Activated gamma-delta T cell treated with Interleukin-2 at 50 U/mL for 16 hours (primary cell): ENCODE measurements around the gene FRAS1.

ENCODE experiments used
- DNase-seq: peaks from one replicate; pipeline ENCODE4 v3.0.0-alpha.2; 2020

The FRAS1 gene

DNA sequence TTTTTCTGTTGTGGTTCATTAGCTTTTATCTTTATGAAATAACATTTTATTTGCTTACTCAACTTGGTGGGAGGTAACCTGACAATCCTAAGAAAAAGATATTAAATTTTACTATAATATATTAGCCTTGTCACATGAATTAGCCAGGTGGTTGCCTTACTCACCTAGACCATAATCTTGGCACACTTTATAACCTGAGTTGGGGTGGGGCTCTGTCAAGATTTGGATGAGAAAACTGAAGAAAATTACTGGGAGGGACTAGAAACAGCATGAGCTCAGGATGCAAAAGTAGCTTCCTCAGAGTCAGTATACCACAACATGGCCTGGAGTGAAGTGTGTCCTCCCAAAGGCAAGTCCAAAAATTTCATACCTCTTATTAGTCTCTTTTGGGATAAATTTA, 329.6 kb downstream of the FRAS1 start:
- no peak for DNase-seq

- no peak for DNase-seq
Measured at GRCh38 chr4:78395642-78396041, 338.5 kb downstream of the FRAS1 start.

GRCh38 chr4:78396613-78397291, 339.6 kb downstream of the FRAS1 start:
- no peak for DNase-seq

- DNase-seq: no peak
Measured at GRCh38 chr4:78397292-78397630, 340.1 kb downstream of the FRAS1 start.

DNA sequence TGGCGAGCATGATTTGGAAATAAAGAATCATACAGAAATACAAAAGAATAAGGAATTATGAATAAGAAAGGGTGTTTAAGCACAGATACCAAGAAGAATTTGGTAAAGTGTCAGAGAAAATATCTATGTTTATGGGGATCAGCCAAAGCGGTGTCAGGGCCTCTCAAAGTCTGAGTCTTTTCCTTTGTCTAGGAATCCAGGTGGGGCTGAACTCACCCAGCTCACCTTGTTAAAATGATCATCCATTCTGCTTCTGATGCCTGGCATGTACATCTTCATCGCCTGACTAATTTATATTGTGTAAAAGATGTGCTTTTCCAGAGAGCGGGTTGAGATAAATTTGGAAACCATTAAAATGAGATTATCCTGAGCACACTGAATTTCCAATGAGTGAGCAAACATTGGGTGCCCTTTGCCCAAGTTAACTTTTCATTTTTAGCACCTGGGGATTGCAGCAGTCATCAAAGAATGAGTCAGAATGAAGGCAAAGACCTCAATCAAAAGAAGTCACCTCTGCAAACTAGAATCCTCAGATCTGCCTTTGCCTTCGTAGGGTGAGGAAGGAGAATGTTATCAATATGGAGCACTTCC, 352.6 kb downstream of the FRAS1 start:
- no peak for DNase-seq

GRCh38 chr4:78410225-78410624, 353.1 kb downstream of the FRAS1 start:
- no peak for DNase-seq

- no peak for DNase-seq
Measured at GRCh38 chr4:78410676-78411075, 353.6 kb downstream of the FRAS1 start.

- DNase-seq: no peak
Measured at GRCh38 chr4:78414116-78414515, 357.0 kb downstream of the FRAS1 start.

DNA sequence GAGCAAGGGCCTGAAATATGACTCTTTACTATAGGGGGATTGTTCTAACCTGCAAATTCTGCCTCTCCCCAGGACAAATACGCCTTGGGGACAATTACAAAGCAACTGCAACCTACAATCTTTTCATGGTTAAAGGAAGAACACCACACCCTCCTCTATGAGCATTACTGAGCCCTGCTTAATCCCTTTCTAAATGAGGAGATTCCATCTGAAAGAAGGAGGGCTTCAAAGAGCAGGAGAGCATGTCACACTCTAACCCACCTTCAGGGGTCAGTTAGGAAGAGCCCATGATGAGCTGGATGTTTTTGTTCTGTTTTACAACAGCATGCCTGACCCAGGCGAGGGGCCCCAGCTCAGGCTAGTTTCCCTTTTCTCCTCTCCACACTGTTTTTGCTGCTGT, 360.5 kb downstream of the FRAS1 start:
- DNase-seq: no peak

GRCh38 chr4:78418406-78418805, 361.3 kb downstream of the FRAS1 start:
- no peak for DNase-seq

GRCh38 chr4:78423790-78424189, 366.7 kb downstream of the FRAS1 start:
- DNase-seq: no peak

GRCh38 chr4:78424461-78424860, 367.3 kb downstream of the FRAS1 start:
- no peak for DNase-seq

DNA sequence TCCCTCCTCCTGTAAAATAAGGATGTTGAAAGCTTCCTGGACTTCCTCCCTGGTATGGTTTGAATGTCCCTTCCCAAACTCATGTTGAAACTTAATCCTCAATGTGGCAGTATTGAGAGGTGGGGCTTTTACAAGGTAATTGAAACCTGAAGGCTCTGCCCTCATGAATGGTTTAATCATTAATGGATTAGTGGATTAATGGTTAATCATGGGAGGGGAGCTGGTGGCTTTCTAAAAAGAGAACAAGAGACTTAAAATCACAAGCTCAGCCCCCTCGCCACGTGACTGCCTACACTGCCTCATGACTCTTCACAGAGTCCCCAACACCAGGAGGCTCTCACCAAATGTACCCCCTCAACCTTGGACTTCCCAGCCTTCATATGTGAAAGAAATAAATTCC, 369.8 kb downstream of the FRAS1 start:
- DNase-seq: no peak

- DNase-seq: no peak
Measured at GRCh38 chr4:78428996-78429395, 371.9 kb downstream of the FRAS1 start.

DNA sequence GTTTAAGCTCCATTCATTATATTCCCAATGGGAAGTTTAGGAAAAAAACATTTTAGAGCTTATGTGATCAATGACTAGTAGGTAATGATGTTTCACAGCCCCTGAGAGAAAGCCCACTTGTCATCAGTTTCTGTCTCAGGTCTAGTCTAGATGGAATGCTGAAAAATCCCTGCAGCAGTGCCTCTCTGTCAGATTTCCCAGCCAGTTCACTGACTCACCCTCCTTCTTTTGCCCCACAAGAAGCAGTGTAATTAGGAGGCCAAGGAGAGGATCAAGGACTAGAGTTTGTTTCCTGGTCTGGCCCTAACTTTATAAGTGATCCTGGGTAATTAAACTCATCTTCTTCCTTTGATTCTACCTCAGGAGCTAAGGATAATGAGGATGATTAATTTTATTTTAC, 375.8 kb downstream of the FRAS1 start:
- no peak for DNase-seq

DNA sequence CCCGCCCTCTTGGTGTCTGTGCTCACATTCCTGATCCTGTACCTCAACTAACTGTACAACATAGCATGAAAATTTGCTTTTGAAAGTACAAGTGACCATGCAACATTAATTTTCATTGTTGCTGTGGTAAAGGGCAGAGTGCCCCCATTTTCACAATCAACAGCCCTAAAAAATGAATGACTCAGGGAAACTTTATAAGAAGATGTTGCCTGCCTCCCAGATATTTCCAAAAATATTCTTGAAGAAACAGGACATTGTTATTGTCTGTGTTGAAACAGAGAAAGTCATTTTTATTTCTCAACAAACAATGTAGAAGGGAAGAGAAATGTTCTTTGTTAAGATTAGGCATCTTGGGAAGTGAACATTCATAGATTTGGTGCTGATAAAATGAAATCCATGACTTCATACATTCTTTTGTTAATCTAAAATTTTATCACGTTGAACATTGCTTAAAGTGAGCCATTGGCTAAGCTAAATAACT, 380.5 kb downstream of the FRAS1 start:
- DNase-seq: no peak

DNA sequence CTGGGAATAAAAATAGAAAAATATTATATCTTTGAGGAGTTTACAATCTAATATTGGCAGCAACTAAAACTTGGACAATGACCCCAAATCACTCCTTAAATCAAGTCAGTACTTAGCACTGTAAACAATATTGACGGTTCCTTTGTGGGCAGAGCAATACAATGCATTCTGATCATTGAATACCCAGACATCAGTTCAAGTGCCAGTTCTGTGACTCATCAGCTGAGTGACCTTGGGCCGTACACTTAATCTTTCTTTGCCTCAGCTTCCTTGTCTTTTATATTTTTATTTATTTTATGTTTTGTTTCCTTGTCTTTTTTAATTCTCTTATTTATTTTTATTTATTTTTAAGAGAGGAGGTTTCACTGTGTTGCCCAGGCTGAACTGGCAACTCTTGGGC, 382.2 kb downstream of the FRAS1 start:
- no peak for DNase-seq

DNA sequence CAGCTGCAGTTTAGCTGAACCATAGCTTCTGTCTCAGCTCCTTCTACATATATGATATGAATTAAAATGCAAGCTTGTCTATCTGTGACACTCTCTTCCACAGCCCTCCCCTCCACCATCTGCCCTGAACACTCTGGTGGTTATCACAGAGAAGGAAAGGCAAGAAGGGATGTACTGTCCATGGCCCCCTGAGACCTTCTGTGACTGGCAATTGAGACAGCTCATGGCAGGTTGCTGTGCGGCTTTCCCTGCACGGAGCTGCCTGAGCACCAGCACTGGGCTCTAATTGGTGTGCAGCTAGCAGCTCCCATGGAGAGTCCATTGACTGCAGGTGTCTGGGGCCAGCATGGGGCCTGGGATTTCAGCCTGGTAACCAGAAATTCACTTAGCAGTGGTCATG, 384.6 kb downstream of the FRAS1 start:
- no peak for DNase-seq

- DNase-seq: no peak
Measured at GRCh38 chr4:78446619-78447018, 389.5 kb downstream of the FRAS1 start.

DNA sequence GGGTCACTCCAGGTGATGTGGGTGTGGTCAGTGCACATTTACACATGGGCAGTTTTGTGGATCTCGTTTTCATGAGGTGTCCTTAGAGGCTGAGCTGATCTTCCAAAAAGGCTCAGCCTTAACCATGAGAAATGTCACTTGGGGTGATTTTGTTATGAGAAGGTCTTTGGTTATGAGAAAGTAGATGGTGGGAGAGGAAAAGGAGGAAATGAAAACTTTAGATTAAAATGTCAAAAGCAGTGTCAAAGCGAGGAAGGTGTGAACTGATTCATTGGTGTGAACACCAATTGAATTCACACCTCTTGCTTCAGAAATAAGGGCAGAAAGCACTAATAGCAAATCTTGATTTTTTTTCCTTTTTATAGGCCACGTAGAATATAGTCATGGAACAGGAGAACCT, 394.3 kb downstream of the FRAS1 start:
- DNase-seq: no peak

GRCh38 chr4:78454016-78454415, 396.9 kb downstream of the FRAS1 start:
- no peak for DNase-seq

DNA sequence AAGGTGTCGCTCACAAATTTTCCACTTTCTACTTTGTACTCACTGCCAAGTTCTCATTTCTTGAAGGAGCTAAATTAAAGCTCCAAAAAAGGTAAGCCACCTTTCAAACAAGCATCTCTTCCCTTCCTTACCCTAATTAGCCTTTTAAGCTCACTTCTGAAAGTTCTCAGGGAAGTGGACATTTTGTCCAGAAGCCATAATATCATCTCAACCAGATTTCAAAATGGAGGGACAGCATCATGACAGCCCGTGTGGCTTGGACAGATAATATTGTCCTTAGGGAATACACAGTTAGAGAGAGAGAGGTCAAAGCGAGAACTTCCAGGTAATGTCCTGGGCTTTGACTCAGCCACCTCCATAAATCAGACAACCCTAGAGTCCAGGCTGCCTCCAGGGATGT, 400.6 kb downstream of the FRAS1 start:
- DNase-seq: no peak

GRCh38 chr4:78459327-78459726, 402.2 kb downstream of the FRAS1 start:
- DNase-seq: no peak

- DNase-seq: no peak
Measured at GRCh38 chr4:78460368-78460767, 403.2 kb downstream of the FRAS1 start.

- no peak for DNase-seq
Measured at GRCh38 chr4:78464265-78464664, 407.1 kb downstream of the FRAS1 start.
